HepG2 (cell line): Measurements from ENCODE around the gene OPRM1.
"Not testable (repeated sequence)": the region's sequence is repeated elsewhere in the genome, so short reads cannot be mapped to it uniquely, and the experiment has no call there.

ENCODE experiments used
- ATF4 ChIP-seq, 2 experiments: fragments of 450-650 bp in 1 of 2; sonication (generic) in 1 of 2; formaldehyde crosslinking; IDR thresholded peaks; 2 replicates each; pipeline versions ENCODE4 v1.5.0 to v1.8.0; 2020 to 2022; ENCODE audit warnings: mild to moderate bottlenecking in 1 of 2, missing genetic modification reagents in 1 of 2
- CTCF ChIP-seq: sonication (generic); formaldehyde crosslinking; IDR thresholded peaks from 2 replicates; pipeline ENCODE4 v1.5.0; 2020; ENCODE audit warnings: mild to moderate bottlenecking, missing genetic modification reagents, moderate library complexity
- ETV6 ChIP-seq: sonication (generic); formaldehyde crosslinking; conservative IDR thresholded peaks from 2 replicates; pipeline ENCODE4 v1.4.0; 2020; ENCODE audit warnings: missing genetic modification reagents
- FOXP4 ChIP-seq: sonication (generic); formaldehyde crosslinking; IDR thresholded peaks from 2 replicates; pipeline ENCODE4 v1.4.0; 2020; ENCODE audit warnings: missing genetic modification reagents
- GATAD2A ChIP-seq: IDR thresholded peaks from 2 replicates; pipeline ENCODE4 v1.6.1; 2016
- NR3C1 ChIP-seq: sonication (generic); formaldehyde crosslinking; IDR thresholded peaks from 2 replicates; pipeline ENCODE4 v1.4.0; 2020; ENCODE audit warnings: missing genetic modification reagents
- POLR2A ChIP-seq, 2 experiments: IDR thresholded peaks; 2 replicates each; pipeline ENCODE4 v1.6.1; 2011; ENCODE audit warnings: low read depth in 2 of 2, low read length in 2 of 2, mild to moderate bottlenecking in 1 of 2, moderate library complexity in 1 of 2; ENCODE audit not compliant: insufficient read depth in 1 of 2
- PRPF4 ChIP-seq: fragments of 200-400 bp; formaldehyde crosslinking; IDR thresholded peaks from 2 replicates; pipeline ENCODE4 v1.6.1; 2016; ENCODE audit warnings: low read length, low read depth; ENCODE audit not compliant: poor library complexity, severe bottlenecking
- SMARCC2 ChIP-seq: fragments of 450-650 bp; IDR thresholded peaks from 2 replicates; pipeline ENCODE4 v1.6.1; 2017; ENCODE audit warnings: antibody characterized with exemption, mild to moderate bottlenecking
- TOE1 ChIP-seq: sonication (generic); formaldehyde crosslinking; IDR thresholded peaks from 2 replicates; pipeline ENCODE4 v1.4.0; 2020; ENCODE audit warnings: mild to moderate bottlenecking, missing genetic modification reagents
- ZKSCAN8 ChIP-seq: IDR thresholded peaks from 2 replicates; pipeline ENCODE4 v1.6.1; 2016; ENCODE audit warnings: borderline replicate concordance, missing genetic modification reagents, missing compliant biosample characterization
- ZNF354B ChIP-seq: sonication (generic); formaldehyde crosslinking; IDR thresholded peaks from 2 replicates; pipeline ENCODE4 v1.8.0; 2022; ENCODE audit warnings: mild to moderate bottlenecking, missing genetic modification reagents
- TF ChIP-seq, protein P1 (sequence below): IDR thresholded peaks from 2 replicates; pipeline ENCODE4 v1.6.1; 2016; ENCODE audit warnings: missing compliant biosample characterization, missing genetic modification reagents, borderline replicate concordance
- TF ChIP-seq, protein P2 (sequence below), 2 experiments: sonication (generic) in 1 of 2; formaldehyde crosslinking in 1 of 2; IDR thresholded peaks; 2 replicates each; pipeline versions ENCODE4 v1.5.1 to v1.6.1; 2011 to 2020; ENCODE audit warnings: borderline replicate concordance in 1 of 2, low read depth in 1 of 2, low read length in 1 of 2, mild to moderate bottlenecking in 1 of 2, missing genetic modification reagents in 1 of 2, moderate library complexity in 1 of 2

DNA sequence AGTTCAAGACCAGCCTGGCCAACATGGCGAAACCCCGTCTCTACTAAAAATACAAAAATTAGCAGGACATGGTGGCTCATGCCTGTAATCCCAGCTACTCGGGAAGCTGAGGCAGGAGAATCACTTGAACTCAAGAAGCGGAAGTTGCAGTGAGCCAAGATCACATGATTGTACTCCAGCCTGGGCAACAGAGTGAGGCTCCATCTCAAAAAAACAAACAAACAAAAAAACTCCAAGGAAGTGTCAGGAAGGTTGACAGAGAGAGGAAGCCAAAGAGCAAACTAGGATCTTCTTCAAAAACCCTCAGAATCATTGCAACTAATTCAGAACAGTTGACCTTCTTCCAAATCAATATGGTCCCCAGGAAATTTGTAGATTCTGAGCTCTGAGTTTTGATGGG is 162.6 kb downstream of the OPRM1 start:
- not testable (repeated sequence) for TF ChIP-seq ATF4 (CRISPR knock-in tag; IDR thresholded peaks at IDR 0.05); POLR2A (IDR thresholded peaks at IDR 0.05; ENCODE audit: insufficient read depth in 1 of 2, low read depth in 2 of 2, low read length in 2 of 2); NR3C1; ETV6; ZNF354B (CRISPR knock-in tag); PRPF4; GATAD2A (CRISPR knock-in tag); SMARCC2; FOXP4; CTCF; ZKSCAN8; TOE1 (CRISPR knock-in tag)
- TF ChIP-seq, protein P1, sequence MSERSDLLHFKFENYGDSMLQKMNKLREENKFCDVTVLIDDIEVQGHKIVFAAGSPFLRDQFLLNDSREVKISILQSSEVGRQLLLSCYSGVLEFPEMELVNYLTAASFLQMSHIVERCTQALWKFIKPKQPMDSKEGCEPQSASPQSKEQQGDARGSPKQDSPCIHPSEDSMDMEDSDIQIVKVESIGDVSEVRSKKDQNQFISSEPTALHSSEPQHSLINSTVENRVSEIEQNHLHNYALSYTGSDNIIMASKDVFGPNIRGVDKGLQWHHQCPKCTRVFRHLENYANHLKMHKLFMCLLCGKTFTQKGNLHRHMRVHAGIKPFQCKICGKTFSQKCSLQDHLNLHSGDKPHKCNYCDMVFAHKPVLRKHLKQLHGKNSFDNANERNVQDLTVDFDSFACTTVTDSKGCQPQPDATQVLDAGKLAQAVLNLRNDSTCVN (CRISPR knock-in tag), result not testable (repeated sequence)
- TF ChIP-seq, protein P2, sequence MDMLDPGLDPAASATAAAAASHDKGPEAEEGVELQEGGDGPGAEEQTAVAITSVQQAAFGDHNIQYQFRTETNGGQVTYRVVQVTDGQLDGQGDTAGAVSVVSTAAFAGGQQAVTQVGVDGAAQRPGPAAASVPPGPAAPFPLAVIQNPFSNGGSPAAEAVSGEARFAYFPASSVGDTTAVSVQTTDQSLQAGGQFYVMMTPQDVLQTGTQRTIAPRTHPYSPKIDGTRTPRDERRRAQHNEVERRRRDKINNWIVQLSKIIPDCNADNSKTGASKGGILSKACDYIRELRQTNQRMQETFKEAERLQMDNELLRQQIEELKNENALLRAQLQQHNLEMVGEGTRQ (IDR thresholded peaks at IDR 0.05; ENCODE audit: low read depth, low read length), result not testable (repeated sequence)
- TF ChIP-seq, protein P2 (CRISPR knock-in tag; IDR thresholded peaks at IDR 0.05; ENCODE audit: borderline replicate concordance), result not testable (repeated sequence)
